Choroid plexus epithelial cell (primary cell): Measurements from ENCODE around the gene TRAPPC3L.

Experiments
- DNase-seq: peaks from one replicate; pipeline ENCODE4 v3.0.0-alpha.2; 2010; ENCODE audit warnings: low read depth
- H3K4me3 ChIP-seq: 2 replicates; pipeline ENCODE4 v1.5.1; 2011; ENCODE audit warnings: low read depth, mild to moderate bottlenecking, control low read depth, low read length, moderate library complexity
- CTCF ChIP-seq: conservative IDR thresholded peaks from 2 replicates; pipeline ENCODE4 v1.5.1; 2011; ENCODE audit warnings: low read depth, mild to moderate bottlenecking, control low read depth, inconsistent platforms, low read length, moderate library complexity

Gene TRAPPC3L

GRCh38 chr6:116456106-116456505 is 89.4 kb downstream of the TRAPPC3L start:
- no peak overlapping the region for H3K4me3 ChIP-seq
- no peak for TF ChIP-seq CTCF
- DNase-seq = no peak

GRCh38 chr6:116452531-116452930 is 93.0 kb downstream of the TRAPPC3L start:
- no peak overlapping the region for H3K4me3 ChIP-seq
- DNase-seq = no peak
- TF ChIP-seq CTCF = no peak

GRCh38 chr6:116451916-116452315 is 93.6 kb downstream of the TRAPPC3L start:
- DNase-seq = no peak
- H3K4me3 ChIP-seq = no peak overlapping the region
- TF ChIP-seq CTCF = no peak

GRCh38 chr6:116450769-116451740 is 94.4 kb downstream of the TRAPPC3L start:
- H3K4me3 ChIP-seq = no peak overlapping the region
- no peak for TF ChIP-seq CTCF
- no peak for DNase-seq

- no peak for DNase-seq
- TF ChIP-seq CTCF = no peak
- H3K4me3 ChIP-seq = no peak overlapping the region
Observed at GRCh38 chr6:116450185-116450710, 95.2 kb downstream of the TRAPPC3L start.

GRCh38 chr6:116449565-116449964 is 95.9 kb downstream of the TRAPPC3L start:
- no peak for DNase-seq
- H3K4me3 ChIP-seq = no peak overlapping the region
- TF ChIP-seq CTCF = no peak
